Measurements from ENCODE around the gene PARD3. TPM values are rescaled to one million over a fixed set of nuclear protein-coding genes. Genes with fewer than 3 reads are reported as not detected.

The PARD3 gene
- total RNA-seq, 1 experiment from 2014 or later: 46.3 TPM

DNA sequence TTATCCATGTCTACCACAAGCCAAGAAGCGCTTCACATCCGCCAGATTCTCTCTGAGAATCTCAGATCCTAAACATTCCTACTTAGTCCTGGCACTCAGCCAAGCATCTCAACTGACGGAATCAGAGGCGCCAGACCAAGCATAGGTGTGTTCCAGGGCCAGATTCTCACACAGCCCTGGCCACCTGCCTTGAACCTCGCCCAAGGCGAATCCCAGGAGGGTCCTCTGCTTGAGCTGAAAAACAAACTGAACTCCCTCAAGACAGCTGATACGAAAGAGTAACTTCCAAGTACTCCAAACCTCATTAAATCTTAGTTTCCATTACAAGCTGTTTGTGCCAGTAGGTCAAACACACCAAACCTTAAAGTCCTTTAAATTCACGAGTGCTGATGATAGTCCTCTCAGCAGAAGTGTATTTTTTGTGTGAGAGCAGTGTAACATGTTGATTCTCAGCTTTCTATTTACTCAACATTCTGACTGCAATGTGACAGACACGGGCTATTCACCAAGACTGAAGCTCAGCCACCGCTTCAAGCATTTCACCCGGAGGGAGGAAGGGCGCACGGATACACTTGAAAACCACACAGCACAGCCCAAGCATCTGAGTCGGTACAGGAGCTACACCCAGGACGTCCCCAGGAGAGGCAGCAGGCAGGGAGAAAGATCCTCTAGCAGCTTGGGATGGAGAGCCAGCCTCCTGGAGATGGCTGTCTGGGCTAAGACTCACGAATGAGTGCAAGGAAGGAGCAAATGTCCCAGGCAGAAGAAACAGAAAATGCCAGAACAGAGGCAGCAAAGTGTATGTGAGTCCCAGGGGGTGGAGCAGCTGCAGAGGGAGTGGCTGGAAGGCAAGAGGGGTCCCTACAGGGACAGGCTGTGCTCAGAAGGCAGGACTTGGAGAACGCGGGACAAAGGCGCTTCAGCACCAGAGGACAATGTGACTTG, 6.0 kb downstream of the PARD3 start:
- H2AFZ ChIP-seq (ENCODE audit: low read depth, low read length, poor library complexity, severe bottlenecking): no peak overlapping the region
- H3K9ac ChIP-seq (ENCODE audit: low read length): no peak overlapping the region
- peaks cover 24% of the 10 kb centered on the region in 2 experiments for H3K4me1 ChIP-seq (ENCODE audit: control insufficient read depth in 1 of 2, insufficient read depth in 2 of 2, low read length in 2 of 2)
- no peaks in the 10 kb centered on the region for H3K9me2 ChIP-seq (ENCODE audit: insufficient read depth)
- H3K27ac ChIP-seq (ENCODE audit: low read depth, low read length): no peak overlapping the region
- no peak for DNase-seq (ENCODE audit: low read depth, low spot score)
- H4K20me1 ChIP-seq (ENCODE audit: insufficient read depth): peaks cover 5% of the 10 kb centered on the region; the same call in 1 of the 2 replicates
- TF ChIP-seq, protein P1, sequence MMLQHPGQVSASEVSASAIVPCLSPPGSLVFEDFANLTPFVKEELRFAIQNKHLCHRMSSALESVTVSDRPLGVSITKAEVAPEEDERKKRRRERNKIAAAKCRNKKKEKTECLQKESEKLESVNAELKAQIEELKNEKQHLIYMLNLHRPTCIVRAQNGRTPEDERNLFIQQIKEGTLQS (IDR thresholded peaks at IDR 0.05): no peak
- TF ChIP-seq RAD21 (IDR thresholded peaks at IDR 0.05; ENCODE audit: low read depth): no peak
- no peak for TF ChIP-seq TCF7L2 (IDR thresholded peaks at IDR 0.05; ENCODE audit: borderline replicate concordance, extremely low read depth, insufficient read depth, insufficient read length)
- TF ChIP-seq EZH2phosphoT487 (IDR thresholded peaks at IDR 0.05; ENCODE audit: borderline replicate concordance): no peak
- TF ChIP-seq SRF (IDR thresholded peaks at IDR 0.05; ENCODE audit: low read depth): no peak
- no peak for TF ChIP-seq MAX (IDR thresholded peaks at IDR 0.05)
- TF ChIP-seq CEBPB (IDR thresholded peaks at IDR 0.05; ENCODE audit: low read depth): no peak
- no peak for TF ChIP-seq POLR2AphosphoS5 (IDR thresholded peaks at IDR 0.05; ENCODE audit: low read depth, low read length)
- TF ChIP-seq ZNF274 (IDR thresholded peaks at IDR 0.05; ENCODE audit: low read depth, low read length): no peak
- no peak for TF ChIP-seq EGR1 (IDR thresholded peaks at IDR 0.05; ENCODE audit: low read depth)
- TF ChIP-seq ELF1 (IDR thresholded peaks at IDR 0.05; ENCODE audit: borderline replicate concordance, low read depth): no peak
- TF ChIP-seq, protein P2, sequence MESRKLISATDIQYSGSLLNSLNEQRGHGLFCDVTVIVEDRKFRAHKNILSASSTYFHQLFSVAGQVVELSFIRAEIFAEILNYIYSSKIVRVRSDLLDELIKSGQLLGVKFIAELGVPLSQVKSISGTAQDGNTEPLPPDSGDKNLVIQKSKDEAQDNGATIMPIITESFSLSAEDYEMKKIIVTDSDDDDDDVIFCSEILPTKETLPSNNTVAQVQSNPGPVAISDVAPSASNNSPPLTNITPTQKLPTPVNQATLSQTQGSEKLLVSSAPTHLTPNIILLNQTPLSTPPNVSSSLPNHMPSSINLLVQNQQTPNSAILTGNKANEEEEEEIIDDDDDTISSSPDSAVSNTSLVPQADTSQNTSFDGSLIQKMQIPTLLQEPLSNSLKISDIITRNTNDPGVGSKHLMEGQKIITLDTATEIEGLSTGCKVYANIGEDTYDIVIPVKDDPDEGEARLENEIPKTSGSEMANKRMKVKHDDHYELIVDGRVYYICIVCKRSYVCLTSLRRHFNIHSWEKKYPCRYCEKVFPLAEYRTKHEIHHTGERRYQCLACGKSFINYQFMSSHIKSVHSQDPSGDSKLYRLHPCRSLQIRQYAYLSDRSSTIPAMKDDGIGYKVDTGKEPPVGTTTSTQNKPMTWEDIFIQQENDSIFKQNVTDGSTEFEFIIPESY (IDR thresholded peaks at IDR 0.05; ENCODE audit: extremely low read depth, insufficient replicate concordance, low read length): no peak
- no peak for TF ChIP-seq EZH2 (IDR thresholded peaks at IDR 0.05)
- TF ChIP-seq CTCF (IDR thresholded peaks at IDR 0.05 in 2 of 3, conservative IDR thresholded peaks at IDR 0.05 in 1 of 3; ENCODE audit: borderline replicate concordance in 1 of 3, insufficient read depth in 1 of 3, low read depth in 2 of 3, low read length in 2 of 3): no peak
- no peak for TF ChIP-seq YY1 (IDR thresholded peaks at IDR 0.05; ENCODE audit: extremely low read depth, insufficient replicate concordance, low read depth, low read length)
- no peak for TF ChIP-seq ZFX (IDR thresholded peaks at IDR 0.05)
- TF ChIP-seq SIN3A (IDR thresholded peaks at IDR 0.05; ENCODE audit: low read depth): no peak
- no peak for TF ChIP-seq POLR2A (IDR thresholded peaks at IDR 0.05; ENCODE audit: borderline replicate concordance, extremely low read depth, insufficient read depth, insufficient read length)
- ATAC-seq: no peak
- CTCF ChIA-PET: no interaction called here
- RAD21 ChIA-PET (ENCODE audit: low non-redundant PET in 1 of 2, low total read pairs in 2 of 2, uncharacterized antibody in 2 of 2, unreplicated experiment in 2 of 2): no interaction called here
- H3K79me2 ChIP-seq (ENCODE audit: insufficient read depth, low read length): peaks cover 88% of the 10 kb centered on the region
- intact Hi-C loops (cut with micrococcal nuclease): no loop called here
- BruUV-seq (replicated peaks): no TSS peak
- no peaks in the 10 kb centered on the region for H3K27me3 ChIP-seq (ENCODE audit: insufficient read depth, low read length)
- POLR2A ChIA-PET: no interaction called here
- no peaks in the 10 kb centered on the region for H3K9me3 ChIP-seq (ENCODE audit: control insufficient read depth in 1 of 2, insufficient read depth in 1 of 2, low read depth in 1 of 2, low read length in 2 of 2)
- H3K36me3 ChIP-seq (ENCODE audit: control insufficient read depth in 1 of 2, insufficient read depth in 2 of 2, low read length in 2 of 2): no peaks in the 10 kb centered on the region
- H3K4me3 ChIP-seq (replicated peaks in 1 of 2; ENCODE audit: low read depth in 1 of 2, low read length in 2 of 2): no peak overlapping the region
- H3K4me2 ChIP-seq (ENCODE audit: low read length): no peak overlapping the region

Measured in HCT116 (cell line).